GM21737 (cell line): ENCODE measurements around the gene ABCC11.

Source experiments
- ATAC-seq: cut with Tn5 transposase; IDR thresholded peaks from one replicate; pipeline ENCODE4 v1.9.1; 2021; ENCODE audit warnings: mild to moderate bottlenecking, moderate library complexity; ENCODE audit not compliant: unreplicated experiment

Gene ABCC11

GRCh38 chr16:48133455-48134211 lies 113.7 kb downstream of the ABCC11 start:
- no peak for ATAC-seq

- no peak for ATAC-seq
Measured at GRCh38 chr16:48132696-48133095, 114.6 kb downstream of the ABCC11 start.

GRCh38 chr16:48131201-48131935 lies 116.0 kb downstream of the ABCC11 start:
- ATAC-seq: no peak

GRCh38 chr16:48129926-48130325 lies 117.4 kb downstream of the ABCC11 start:
- no peak for ATAC-seq

- ATAC-seq: no peak
Measured at GRCh38 chr16:48128769-48129168, 118.6 kb downstream of the ABCC11 start.

- no peak for ATAC-seq
Measured at GRCh38 chr16:48126801-48127644, 120.3 kb downstream of the ABCC11 start.

GRCh38 chr16:48125888-48126287 lies 121.5 kb downstream of the ABCC11 start:
- ATAC-seq: no peak

GRCh38 chr16:48124266-48124665 lies 123.1 kb downstream of the ABCC11 start:
- ATAC-seq: no peak

- no peak for ATAC-seq
Measured at GRCh38 chr16:48123104-48123788, 124.1 kb downstream of the ABCC11 start.

- ATAC-seq: no peak
Measured at GRCh38 chr16:48121276-48121675, 126.1 kb downstream of the ABCC11 start.

- ATAC-seq: no peak
Measured at GRCh38 chr16:48118841-48119240, 128.5 kb downstream of the ABCC11 start.

GRCh38 chr16:48117217-48118105 lies 129.9 kb downstream of the ABCC11 start:
- ATAC-seq: peak; percentile 68
